ENCODE results near the gene VIT.
"Not testable (repeated sequence)": the region's sequence is repeated elsewhere in the genome, so short reads cannot be mapped to it uniquely, and the experiment has no call there.

Gene VIT

DNA sequence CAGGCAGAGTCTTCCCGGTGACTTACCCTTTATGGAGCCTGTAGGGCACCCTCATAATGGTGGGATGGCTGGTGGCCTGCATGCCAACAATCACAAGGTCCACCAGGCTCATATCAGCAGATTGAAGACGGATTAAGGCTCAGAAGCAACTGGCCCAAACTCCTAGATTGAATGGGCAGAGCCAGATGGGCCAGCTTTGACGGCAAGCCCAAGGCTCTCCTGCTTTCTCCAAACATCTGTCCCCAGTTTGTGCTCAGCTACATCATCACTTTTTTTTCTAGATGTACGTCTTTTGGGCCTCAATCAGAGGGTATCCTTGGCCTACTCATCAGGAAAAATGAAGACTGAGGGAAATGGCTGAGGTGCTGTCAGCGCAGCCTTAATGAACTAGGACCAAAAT lies 114.6 kb downstream of the VIT start:
- DNase-seq: no peak

DNA sequence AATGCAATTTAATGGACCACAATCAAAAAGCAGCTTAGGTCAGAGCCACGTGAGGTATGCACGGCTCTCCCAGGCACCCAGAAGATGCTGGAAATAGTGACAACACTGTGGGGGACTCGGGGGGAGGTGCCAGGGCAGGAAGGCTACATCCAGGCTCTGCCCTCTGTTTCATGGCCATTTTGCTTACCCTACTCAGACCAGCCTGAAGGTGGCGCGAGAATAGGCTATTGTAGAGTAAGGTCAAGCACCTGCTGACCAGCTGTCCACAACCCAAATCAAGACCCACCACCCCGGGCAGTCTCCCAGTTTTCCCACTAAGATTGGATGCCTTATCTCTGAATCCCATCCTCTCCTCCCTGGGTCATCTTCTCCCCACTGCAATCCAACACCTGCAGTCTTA lies 115.7 kb downstream of the VIT start:
- no peak for DNase-seq

DNA sequence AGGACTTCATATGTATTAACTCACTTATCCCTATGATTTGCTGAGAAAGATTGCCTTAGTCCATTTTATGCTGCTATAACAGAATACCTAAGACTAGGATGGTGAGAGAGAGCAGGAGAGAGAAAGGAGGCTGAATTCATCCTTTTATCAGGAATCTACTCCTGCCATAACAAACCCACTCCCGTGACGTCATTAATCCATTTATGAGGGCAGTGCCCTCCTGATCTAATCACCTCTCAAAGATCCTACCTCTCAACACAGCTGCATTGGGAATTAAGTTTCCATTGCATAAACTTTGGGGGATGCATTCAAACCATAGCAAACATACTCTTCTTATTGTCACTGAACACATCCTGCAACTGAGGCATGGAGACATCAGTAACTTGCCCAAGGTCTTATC lies 122.0 kb downstream of the VIT start:
- no peak for DNase-seq

DNA sequence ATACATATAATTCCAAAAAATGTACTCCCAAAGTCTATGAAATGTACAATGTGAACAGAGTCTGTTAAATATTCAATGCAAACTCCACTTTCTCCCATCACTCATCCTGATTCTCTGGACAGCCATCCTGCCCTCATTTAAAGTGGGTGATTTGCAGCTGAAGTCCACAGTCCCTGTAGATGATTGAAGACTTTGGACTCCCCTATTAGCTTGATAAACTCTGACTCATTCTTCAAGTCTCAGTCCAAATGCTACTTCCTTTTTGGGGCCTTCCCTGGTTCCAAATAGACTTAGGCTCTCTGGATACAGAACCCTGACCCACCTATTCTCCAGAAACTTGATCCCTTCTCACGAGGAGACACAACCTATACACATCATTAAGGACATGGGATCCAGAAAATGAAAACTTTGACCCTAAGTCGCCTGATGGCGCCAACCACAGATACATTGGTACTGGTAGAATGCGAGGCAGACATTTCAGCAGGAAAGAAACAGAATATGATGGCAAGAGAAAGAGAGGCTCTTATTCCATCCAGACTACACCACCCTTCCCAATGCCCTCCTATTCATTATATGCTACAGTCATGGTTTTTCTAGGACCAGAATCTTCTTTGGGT lies 122.7 kb downstream of the VIT start:
- DNase-seq: no peak

DNA sequence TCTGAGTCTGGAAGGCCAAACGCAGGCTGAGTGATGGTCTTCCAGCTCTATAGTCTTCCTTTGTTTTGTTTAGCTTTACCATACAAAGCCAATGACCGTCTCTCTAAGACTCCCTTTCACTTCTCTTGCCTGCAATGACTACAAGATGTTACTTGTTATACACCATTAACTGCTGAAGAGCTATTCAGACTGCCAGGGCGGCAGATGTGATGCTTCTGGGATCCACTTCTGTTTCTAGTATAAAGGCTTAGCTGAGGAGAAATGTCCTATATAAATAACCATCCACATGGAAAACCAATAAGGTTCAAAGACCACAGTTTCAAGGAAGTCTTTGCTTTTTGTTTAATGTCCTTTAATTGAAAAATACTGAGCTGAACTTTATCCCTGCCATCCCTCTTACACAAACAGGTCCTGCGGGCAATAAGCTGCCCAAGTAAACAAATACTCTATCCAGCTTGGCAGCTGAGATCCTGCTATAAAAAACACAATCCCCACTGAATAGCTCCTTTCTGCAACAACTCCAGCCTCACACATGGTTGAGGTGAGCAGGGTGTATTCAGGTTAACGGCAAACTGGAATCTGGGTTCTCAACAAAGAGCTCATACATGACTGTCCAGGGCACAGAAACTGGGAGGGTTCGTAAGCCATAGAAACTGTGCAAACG lies 124.6 kb downstream of the VIT start:
- DNase-seq: no peak

DNA sequence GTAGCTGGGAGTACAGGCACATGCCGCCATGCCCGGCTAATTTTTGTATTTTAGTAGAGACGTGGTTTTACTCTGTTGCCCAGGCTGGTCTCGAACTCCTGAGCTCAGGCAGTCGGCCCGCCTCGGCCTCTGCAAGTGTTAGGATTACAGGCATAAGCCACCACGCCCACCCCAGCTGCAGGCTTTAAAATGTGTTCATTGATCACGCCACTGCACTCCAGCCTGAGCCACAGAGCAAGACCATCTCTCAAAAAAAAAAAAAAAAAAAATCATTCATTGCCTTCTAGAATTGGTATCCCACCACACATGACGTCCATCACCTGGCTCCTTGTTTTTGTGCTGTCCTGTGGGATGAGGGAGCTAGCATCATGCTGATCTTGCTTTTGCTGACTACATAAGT lies 127.4 kb downstream of the VIT start:
- no peak for DNase-seq

DNA sequence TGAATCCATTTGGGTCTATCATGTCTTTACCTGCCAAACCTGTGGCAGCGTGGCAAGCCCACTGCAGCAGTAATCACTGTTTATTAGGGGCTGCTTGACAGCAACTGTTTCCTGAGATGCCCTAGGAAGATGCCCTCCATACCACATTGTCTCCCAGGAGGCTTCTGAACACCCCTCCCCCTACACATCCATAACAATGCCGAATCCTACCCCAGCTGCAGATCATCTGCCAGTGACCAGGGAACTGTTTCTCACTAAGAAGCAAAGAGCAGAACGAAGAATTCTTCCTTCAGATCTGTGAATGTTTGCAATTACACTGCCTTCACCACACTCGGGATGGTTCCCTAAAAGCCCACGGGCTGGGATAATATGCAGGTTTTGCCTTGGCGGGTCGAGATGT lies 127.8 kb downstream of the VIT start:
- DNase-seq: no peak

DNA sequence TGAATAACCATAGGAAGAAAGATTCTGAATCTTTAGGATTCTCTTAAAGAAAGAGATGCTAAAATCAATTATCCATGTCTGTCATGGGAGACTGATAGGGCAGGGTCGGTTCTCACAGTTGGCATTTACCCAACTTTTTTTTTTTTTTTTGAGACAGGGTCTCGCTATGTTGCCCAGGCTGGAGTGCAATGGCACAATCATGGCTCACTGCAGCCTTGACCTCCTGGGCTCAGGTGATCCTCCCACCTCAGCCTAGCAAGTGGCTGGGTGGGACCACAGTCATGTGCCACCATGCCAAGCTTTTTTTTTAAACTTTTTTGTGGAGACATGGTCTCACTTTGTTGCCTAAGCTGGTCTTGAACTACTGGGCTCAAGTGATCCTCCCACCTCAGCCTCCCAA lies 128.2 kb downstream of the VIT start:
- DNase-seq: not testable (repeated sequence)

DNA sequence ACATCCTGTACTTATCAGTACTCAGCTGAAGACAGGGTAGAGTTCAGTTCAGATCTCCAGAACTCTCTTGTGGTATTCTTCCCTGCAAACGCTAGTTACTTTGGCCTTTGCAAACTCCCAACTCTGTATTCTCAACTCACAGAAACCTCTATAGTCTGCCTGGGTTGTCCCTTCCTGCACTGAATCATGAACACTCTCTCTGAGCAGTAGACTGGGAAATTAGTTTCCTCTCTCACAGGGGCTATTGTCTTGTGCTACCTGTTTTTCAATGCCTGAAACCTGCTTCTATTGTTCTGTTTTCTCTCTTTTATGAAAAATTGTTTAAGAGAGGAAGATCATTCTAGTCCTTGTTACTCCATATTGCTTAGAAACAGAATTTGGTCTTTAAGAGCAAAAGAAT lies 134.7 kb downstream of the VIT start:
- no peak for DNase-seq

DNA sequence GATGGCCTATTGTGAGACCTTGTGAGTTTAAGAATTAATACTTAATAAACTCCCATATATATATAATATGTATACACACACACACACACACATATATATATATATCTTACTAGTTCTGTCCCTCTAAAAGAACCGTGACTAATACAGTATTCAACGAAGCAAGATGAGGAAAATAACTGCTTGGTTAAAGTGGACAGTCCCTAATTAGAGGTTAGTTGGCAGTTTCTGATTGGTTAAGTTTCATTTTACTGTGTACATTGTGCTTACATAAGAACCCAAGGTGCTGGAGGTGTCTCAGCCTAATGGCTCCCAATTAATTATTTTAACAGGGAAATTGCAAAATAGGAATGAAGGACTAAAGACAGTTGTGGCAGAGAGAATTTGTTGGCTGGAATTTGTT lies 137.7 kb downstream of the VIT start:
- DNase-seq: no peak

DNA sequence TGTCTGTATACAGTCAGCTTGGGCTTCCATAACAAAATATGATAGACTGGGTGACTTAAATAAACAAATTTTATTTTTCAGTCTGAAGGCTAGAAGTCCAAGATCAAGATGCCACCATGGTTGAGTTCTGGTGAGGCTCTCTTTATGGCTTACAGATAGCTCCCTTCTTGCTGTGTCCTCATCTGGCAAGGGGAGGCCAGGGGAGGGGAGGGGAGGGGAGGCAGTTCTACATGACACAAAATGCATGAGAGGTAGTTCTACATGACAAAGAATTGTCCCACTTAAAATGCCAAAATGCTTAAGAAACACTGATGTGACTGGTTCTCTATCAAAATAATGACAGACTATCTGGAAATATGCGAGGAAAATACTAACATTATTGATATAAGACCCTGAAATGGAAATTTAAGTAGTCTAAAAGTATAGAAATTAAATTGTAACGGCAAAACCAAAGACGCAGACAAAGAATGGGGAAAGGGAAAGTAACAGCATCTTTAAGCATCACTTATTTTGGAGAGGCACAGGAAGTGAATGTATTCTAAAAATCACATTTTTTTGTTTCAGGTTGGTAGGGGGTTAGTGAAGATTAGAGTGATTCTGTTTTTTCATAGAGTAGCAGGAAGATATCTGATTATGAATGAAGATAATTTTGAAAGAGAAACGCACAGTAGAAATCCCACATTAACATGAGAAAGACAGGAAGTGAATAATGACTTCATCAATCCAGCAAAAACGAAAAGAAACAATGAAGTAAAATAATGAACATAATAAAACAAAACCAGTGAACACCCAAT lies 138.4 kb downstream of the VIT start:
- no peak for DNase-seq

DNA sequence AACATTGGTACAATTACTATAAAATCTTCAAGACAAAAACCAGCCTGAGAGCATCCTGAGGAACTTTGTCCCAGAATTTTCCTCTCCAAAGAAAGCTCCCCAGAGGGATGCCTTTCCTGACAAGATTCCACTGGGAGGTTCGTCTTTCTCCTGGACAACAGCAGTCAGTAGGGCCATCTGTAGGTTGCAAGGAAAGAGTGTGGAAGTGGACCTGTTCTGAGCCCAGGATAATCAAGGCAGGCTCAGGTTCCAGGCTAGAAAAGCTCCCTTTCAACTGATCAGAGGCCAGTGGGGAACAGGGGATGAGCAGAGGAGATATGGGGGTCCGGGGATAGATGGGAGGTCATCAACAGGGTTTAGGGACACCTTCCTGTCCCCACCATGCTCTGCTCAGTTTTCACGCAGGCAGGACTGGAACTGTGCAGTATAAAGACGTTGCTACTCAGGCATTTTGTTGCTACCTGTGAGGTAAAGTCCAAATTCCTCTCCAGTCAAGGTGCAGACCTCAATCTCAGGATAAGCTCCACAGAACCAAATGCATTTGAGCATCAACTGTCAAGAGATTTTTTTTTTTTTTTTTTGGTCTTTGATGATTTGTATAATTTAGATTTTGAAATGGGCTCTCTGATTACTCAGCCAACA lies 143.6 kb downstream of the VIT start:
- DNase-seq: no peak

DNA sequence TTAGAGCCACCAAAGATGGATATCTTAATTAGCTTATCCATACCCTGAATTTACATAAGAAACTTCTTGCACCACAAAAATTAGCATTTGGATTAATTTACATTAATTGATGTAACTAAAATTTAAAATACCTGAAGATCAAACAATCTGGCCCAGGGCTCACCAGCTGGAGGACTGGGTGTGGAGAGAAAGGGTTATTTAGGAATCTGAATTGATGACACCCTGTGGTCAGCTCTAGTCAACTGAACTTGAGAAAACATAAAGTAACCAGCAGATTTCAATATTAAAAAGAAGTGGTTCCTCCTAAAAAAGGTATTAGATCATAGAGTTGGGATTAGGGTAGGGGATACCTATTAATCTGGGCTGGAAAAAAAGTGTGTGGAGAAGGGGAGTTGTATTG lies 147.3 kb downstream of the VIT start:
- DNase-seq: no peak

DNA sequence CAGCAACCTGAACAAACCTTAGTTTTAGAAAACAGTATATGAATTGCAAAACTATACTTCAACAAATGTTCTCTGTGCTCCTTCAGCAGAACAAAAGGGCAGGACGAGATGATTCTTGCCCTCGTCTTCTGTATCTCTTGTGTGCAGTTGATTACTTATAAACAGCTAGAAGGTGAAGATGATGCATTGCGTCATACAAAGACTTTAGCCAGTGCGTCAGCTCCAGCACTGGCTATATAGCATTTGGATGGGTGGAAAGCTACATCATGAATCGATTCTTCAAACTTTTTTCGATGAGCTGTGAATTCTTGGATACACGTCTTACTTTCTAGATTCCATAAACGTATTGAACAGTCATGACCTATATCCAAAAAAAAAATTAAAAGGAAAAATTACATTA lies 152.8 kb downstream of the VIT start:
- no peak for DNase-seq

DNA sequence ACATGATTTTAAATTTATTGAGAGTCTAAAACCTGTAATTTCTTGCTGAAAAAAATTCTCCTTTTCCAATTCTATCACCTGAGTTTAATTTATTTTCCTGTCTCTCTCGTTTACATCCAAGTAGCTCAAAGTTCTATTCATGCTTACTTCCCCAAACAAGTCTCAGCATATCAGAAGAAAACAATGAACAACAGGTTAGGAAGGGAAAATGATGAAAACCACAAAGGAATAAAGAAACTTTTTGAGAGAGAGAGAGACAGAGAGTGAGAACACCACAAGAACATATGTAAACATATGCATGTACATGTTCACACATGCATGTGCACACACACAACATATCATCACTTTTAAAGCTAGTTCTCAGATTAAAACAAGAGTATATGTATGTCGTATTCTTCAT lies 157.7 kb downstream of the VIT start:
- no peak for DNase-seq

DNA sequence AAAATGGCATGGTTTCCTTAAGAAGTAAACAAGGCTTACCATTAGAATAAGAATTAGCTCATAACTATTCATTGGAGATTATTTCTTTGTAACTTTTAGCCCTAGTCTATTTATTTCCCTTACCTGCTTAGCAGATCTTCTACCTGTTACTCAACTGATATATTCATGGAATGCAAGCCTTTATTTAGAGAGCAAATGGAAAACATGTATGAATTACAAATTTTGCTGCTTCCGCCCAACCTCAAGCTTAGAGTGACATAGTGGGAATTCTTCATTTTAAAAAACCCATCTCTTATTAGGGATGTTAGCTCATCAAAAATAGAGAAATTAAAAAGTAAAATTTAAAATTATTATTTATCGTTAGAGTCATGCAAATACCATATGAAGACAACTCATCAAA lies 158.9 kb downstream of the VIT start:
- no peak for DNase-seq

DNA sequence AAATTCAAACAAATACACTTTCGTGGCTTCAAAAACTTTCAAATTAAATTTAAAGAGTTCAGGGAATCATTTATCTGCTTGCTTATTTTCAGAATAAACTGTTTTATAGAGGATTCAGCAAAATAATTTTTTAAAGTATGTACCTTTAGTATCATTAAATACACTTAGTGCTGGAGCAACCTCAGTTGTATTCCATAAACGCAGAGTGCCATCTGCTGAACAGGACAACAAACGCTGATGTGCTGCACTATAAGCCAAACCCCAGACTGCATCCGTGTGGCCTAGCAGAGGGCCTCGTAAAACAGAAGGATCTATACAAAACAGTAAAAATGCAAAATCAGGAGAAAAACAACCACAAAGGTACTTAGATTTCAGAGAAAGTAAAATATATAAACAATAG lies 161.2 kb downstream of the VIT start:
- DNase-seq: no peak

DNA sequence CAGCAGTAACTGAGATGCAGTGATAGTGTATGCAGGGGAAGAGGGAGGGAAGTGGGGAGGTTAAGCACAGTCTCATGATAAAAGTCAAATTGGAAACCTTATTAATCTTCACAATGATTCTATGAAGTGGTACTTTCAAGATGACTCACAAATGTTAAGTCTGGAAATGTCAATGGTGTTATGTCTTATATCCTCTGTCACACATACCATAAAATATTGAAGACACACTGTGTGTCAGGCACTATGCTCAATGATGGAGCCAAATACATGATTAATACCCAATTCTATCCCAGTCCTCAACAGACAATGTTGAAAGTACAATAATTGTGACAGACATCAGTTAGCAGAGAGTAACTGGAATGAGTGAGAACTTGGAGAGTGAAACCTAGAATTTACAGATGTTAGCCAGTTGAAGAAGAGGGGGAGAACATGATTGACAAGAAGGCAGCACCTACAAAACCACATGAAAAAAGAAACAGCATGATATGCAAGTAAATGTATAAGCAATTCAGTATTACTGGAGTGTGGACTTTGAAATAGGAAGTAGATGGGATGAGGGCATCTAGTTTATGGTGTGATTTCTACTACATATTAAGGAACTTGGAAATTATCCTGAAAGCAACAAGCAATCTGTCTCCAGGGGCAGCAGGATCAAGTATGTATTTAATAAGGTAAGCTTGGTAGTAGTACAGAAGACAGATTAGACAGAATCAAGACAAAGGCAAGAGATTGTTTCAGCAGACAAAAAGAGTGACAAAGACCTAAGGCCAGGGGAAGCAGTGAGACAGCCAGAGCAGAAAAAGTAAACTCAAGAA lies 162.3 kb downstream of the VIT start:
- no peak for DNase-seq

DNA sequence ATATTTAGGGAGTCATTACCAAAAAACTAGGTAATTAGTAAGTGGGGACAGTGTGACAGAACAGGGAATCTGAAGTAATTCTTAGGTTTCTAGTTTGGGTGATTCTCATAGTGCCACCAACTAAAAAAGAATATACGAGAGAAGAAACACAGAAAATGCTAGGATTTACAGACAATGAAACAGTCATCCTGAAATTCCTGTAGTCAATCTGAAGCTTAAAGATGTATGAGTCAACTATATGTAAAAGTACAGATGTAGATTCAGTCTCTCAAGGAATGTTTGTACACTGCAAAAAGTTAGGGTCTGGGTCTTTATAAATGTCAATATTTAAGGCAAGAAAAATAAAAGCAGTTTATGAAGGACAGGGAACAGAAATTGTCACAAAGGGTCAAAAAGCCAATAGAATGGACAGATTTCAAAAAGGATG lies 162.9 kb downstream of the VIT start:
- no peak for DNase-seq

DNA sequence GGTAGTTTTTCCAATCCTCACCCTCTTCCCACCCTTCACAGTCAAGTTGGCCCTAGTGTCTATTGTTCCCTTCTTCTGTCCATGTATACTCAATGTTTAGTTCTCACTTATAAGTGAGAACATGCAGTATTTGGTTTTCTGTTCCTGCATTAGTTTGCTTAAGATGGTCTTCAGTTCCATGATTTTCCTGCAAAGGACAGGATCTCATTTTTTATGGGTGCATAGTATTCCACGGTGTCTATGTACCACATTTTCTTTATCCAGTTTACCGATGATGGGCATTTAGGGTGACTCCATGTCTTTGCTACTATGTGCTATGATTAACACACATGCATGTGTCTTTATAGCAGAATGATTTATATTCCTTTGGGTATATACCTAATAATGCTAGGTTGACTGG lies 165.4 kb downstream of the VIT start:
- no peak for DNase-seq
